GM06990 (cell line): ENCODE results near the gene SPTBN4.
"Not testable (repeated sequence)": the region's sequence is repeated elsewhere in the genome, so short reads cannot be mapped to it uniquely, and the experiment has no call there.

Source experiments
- DNase-seq: peaks from one replicate; pipeline ENCODE4 v3.0.0-alpha.2; 2011; ENCODE audit not compliant: insufficient read length; ENCODE audit errors: extremely low read depth
- H3K27me3 ChIP-seq: replicated peaks from 2 replicates; pipeline ENCODE4 v1.6.0; 2011; ENCODE audit warnings: low read length; ENCODE audit not compliant: control insufficient read depth, insufficient read depth
- H3K36me3 ChIP-seq: 2 replicates; pipeline ENCODE4 v1.5.1; 2011; ENCODE audit warnings: low read length; ENCODE audit not compliant: control insufficient read depth, insufficient read depth
- H3K4me3 ChIP-seq: replicated peaks from 2 replicates; pipeline ENCODE4 v1.5.1; 2011; ENCODE audit warnings: low read depth, mild to moderate bottlenecking, control low read depth, low read length
- CTCF ChIP-seq: IDR thresholded peaks from 2 replicates; pipeline ENCODE4 v1.5.1; 2011; ENCODE audit warnings: low read length, control low read depth, mild to moderate bottlenecking, inconsistent platforms; ENCODE audit not compliant: insufficient read depth, poor library complexity, severe bottlenecking

The SPTBN4 gene

GRCh38 chr19:40494191-40494838 lies 27.5 kb downstream of the SPTBN4 start:
- no peaks in the 10 kb centered on the region for H3K27me3 ChIP-seq
- TF ChIP-seq CTCF = no peak

GRCh38 chr19:40497214-40497613 lies 30.4 kb downstream of the SPTBN4 start:
- Histone ChIP-seq H3K36me3 (no peaks in the 10 kb centered on the region), H3K27me3 (no peaks in the 10 kb centered on the region), H3K4me3 (no peak overlapping the region)
- no peak for DNase-seq
- no peak for TF ChIP-seq CTCF

More at GRCh38 chr19:40494191-40494838, 27.5 kb downstream of the SPTBN4 start:
- H3K4me3 ChIP-seq = no peak overlapping the region
- DNase-seq = no peak
- no peaks in the 10 kb centered on the region for H3K36me3 ChIP-seq

GRCh38 chr19:40499320-40499719 lies 32.5 kb downstream of the SPTBN4 start:
- no peaks in the 10 kb centered on the region for H3K36me3 ChIP-seq
- H3K27me3 ChIP-seq = no peaks in the 10 kb centered on the region
- H3K4me3 ChIP-seq = no peak overlapping the region
- DNase-seq = no peak
- TF ChIP-seq CTCF = no peak

GRCh38 chr19:40500678-40501530 lies 34.1 kb downstream of the SPTBN4 start:
- not testable (repeated sequence) for DNase-seq, H3K36me3 ChIP-seq, H3K27me3 ChIP-seq, H3K4me3 ChIP-seq

GRCh38 chr19:40501599-40501998 lies 34.8 kb downstream of the SPTBN4 start:
- H3K36me3 ChIP-seq = no peaks in the 10 kb centered on the region
- H3K4me3 ChIP-seq = no peak overlapping the region
- TF ChIP-seq CTCF = no peak
- no peaks in the 10 kb centered on the region for H3K27me3 ChIP-seq
- DNase-seq = no peak

- no peak for TF ChIP-seq CTCF
- Histone ChIP-seq H3K36me3 (no peaks in the 10 kb centered on the region), H3K4me3 (no peak overlapping the region), H3K27me3 (no peaks in the 10 kb centered on the region)
- no peak for DNase-seq
Observed at GRCh38 chr19:40502081-40502480, 35.3 kb downstream of the SPTBN4 start.
